ENCODE results near the gene ARHGEF16.

ARHGEF16 gene

GRCh38 chr1:3502641-3503524, 48.4 kb downstream of the ARHGEF16 start:
- DNase-seq (ENCODE audit: low spot score): no peak

GRCh38 chr1:3503525-3503886, 49.0 kb downstream of the ARHGEF16 start:
- DNase-seq (ENCODE audit: low spot score): no peak

- peak; percentile 98 for DNase-seq (ENCODE audit: low spot score)
These were observed 49.8 kb downstream of the ARHGEF16 start for GRCh38 chr1:3504151-3504821.

GRCh38 chr1:3504822-3505153, 50.3 kb downstream of the ARHGEF16 start:
- DNase-seq (ENCODE audit: low spot score): no peak

GRCh38 chr1:3505161-3505560, 50.7 kb downstream of the ARHGEF16 start:
- no peak for DNase-seq (ENCODE audit: low spot score)

GRCh38 chr1:3506041-3506440, 51.6 kb downstream of the ARHGEF16 start:
- DNase-seq (ENCODE audit: low spot score): no peak

- no peak for DNase-seq (ENCODE audit: low spot score)
These were observed 52.5 kb downstream of the ARHGEF16 start for GRCh38 chr1:3506943-3507342.

- no peak for DNase-seq (ENCODE audit: low spot score)
These were observed 53.3 kb downstream of the ARHGEF16 start for GRCh38 chr1:3507636-3508275.

GRCh38 chr1:3508757-3509415, 54.4 kb downstream of the ARHGEF16 start:
- DNase-seq (ENCODE audit: low spot score): no peak

- DNase-seq (ENCODE audit: low spot score): no peak
These were observed 55.3 kb downstream of the ARHGEF16 start for GRCh38 chr1:3509721-3510120.

GRCh38 chr1:3510136-3510955, 55.9 kb downstream of the ARHGEF16 start:
- DNase-seq (ENCODE audit: low spot score): no peak

- no peak for DNase-seq (ENCODE audit: low spot score)
These were observed 56.4 kb downstream of the ARHGEF16 start for GRCh38 chr1:3510956-3511250.

- DNase-seq (ENCODE audit: low spot score): no peak
These were observed 56.8 kb downstream of the ARHGEF16 start for GRCh38 chr1:3511306-3511705.

- DNase-seq (ENCODE audit: low spot score): no peak
These were observed 57.4 kb downstream of the ARHGEF16 start for GRCh38 chr1:3511856-3512255.

GRCh38 chr1:3514404-3514803, 59.9 kb downstream of the ARHGEF16 start:
- DNase-seq (ENCODE audit: low spot score): no peak

- no peak for DNase-seq (ENCODE audit: low spot score)
These were observed 60.8 kb downstream of the ARHGEF16 start for GRCh38 chr1:3515272-3515671.

- DNase-seq (ENCODE audit: low spot score): peak; percentile 84
These were observed 61.5 kb downstream of the ARHGEF16 start for GRCh38 chr1:3515774-3516480.

GRCh38 chr1:3516481-3516869, 62.0 kb downstream of the ARHGEF16 start:
- no peak for DNase-seq (ENCODE audit: low spot score)

- DNase-seq (ENCODE audit: low spot score): no peak
These were observed 62.6 kb downstream of the ARHGEF16 start for GRCh38 chr1:3516911-3517675.

GRCh38 chr1:3518256-3518655, 63.8 kb downstream of the ARHGEF16 start:
- DNase-seq (ENCODE audit: low spot score): no peak

- no peak for DNase-seq (ENCODE audit: low spot score)
These were observed 64.3 kb downstream of the ARHGEF16 start for GRCh38 chr1:3518756-3519155.

All from AG08395 (cell line).